Bronchial epithelial cell (primary cell): ENCODE results near the gene CCDC192. TPM values are rescaled to one million over a fixed set of nuclear protein-coding genes. Genes with fewer than 3 reads are reported as not detected.

Source experiments
- DNase-seq: peaks from one replicate; pipeline ENCODE4 v3.0.0-alpha.2; 2010; ENCODE audit warnings: low read depth
- FAIRE-seq: peaks from 2 replicates; lab custom pipeline; 2011; peaks lifted over from hg19 to GRCh38; lab: Jason Lieb, UNC
- H3K27me3 ChIP-seq: 2 replicates; pipeline ENCODE4 v1.5.1; 2011; ENCODE audit warnings: low read length; ENCODE audit not compliant: control insufficient read depth, insufficient read depth
- H3K36me3 ChIP-seq: 2 replicates; pipeline ENCODE4 v1.5.1; 2011; ENCODE audit warnings: low read length; ENCODE audit not compliant: control insufficient read depth, insufficient read depth
- H3K4me3 ChIP-seq: 2 replicates; pipeline ENCODE4 v1.5.1; 2011; ENCODE audit warnings: mild to moderate bottlenecking, low read depth, low read length, control low read depth
- total RNA-seq: library from RNA; depleted of rRNA; stranded (reverse); fragments of >200 nt; gene quantifications from 2 replicates; pipeline ENCODE4 v1.2.1, GENCODE V29; 2014
- TF ChIP-seq, protein P1 (sequence below): IDR thresholded peaks from 2 replicates; pipeline ENCODE4 v1.5.1; 2011; ENCODE audit warnings: mild to moderate bottlenecking, moderate library complexity, low read length, control low read depth, inconsistent platforms; ENCODE audit not compliant: insufficient read depth, severe bottlenecking

Gene CCDC192
- total RNA-seq, 1 donor from 2014 or later, result not detected

DNA sequence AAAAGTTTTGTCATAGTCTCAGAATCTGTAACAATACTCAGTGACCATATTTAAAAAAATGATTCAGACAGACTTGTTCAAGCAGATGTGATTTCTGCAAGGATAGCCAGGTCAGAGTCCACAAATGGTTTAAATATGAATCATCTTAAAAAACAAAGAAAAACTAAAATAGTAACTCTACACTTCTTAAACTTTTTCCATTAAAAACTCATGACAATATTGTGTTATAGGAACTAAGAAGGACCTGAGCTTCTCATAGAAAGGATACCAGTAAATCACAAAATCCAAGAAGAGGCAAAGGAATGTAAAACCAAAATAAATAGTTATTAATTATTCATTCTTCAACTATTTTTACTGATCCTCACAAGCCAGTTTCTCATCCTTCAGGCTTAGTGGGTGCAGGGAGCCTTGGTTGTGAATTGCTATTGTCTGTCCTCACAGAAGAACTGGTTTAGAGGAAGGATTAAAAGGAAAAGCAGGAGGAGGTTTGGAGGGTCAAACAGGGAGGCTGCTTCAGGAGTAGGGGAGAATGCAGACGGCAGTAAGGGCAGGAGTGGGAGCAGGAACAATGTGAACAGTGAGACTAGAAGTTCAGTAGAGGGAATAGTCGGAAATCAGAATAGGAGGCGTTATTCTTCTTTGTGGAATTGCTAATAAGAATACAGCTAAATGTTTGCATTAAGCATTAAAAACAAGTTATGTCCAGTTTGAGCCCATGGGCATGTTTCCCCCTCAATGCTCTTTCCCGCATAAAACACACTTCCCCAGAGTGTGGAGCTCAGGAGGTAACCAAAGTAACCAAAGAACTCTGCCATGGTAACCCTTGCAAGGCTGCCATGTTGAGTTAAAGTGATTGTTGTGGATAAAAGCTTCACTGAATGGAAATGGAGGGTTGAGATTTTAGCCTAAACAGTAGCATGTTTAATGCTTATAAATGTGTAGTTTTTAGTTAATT, 110.7 kb downstream of the CCDC192 start:
- no peaks in the 10 kb centered on the region for H3K27me3 ChIP-seq
- peak; percentile 92 for DNase-seq
- no peak for FAIRE-seq
- no peaks in the 10 kb centered on the region for H3K36me3 ChIP-seq
- H3K4me3 ChIP-seq, result no peak overlapping the region
- TF ChIP-seq, protein P1, sequence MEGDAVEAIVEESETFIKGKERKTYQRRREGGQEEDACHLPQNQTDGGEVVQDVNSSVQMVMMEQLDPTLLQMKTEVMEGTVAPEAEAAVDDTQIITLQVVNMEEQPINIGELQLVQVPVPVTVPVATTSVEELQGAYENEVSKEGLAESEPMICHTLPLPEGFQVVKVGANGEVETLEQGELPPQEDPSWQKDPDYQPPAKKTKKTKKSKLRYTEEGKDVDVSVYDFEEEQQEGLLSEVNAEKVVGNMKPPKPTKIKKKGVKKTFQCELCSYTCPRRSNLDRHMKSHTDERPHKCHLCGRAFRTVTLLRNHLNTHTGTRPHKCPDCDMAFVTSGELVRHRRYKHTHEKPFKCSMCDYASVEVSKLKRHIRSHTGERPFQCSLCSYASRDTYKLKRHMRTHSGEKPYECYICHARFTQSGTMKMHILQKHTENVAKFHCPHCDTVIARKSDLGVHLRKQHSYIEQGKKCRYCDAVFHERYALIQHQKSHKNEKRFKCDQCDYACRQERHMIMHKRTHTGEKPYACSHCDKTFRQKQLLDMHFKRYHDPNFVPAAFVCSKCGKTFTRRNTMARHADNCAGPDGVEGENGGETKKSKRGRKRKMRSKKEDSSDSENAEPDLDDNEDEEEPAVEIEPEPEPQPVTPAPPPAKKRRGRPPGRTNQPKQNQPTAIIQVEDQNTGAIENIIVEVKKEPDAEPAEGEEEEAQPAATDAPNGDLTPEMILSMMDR, result no peak

DNA sequence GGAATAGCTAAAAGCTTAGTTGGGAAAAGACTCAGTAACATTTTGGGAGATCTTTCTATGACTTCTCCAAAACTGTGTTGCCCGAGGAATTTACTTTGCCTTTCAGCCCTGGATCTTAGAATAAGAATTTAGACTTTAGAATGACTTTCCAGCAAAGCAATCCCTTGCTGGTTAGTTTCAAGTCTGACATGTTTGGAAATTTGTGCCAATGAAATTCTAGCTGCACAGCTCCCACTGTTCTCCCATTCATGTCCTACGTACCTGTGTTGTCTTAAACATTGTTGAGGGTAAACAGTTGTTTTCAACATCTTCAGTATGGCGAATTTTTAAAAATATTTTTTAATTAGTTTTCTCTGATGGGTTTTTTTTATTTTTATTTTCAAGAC, 111.4 kb downstream of the CCDC192 start:
- FAIRE-seq (no peak), DNase-seq (no peak)
- TF ChIP-seq, protein P1, result no peak
- Histone ChIP-seq H3K27me3 (no peaks in the 10 kb centered on the region), H3K36me3 (no peaks in the 10 kb centered on the region), H3K4me3 (no peak overlapping the region)

DNA sequence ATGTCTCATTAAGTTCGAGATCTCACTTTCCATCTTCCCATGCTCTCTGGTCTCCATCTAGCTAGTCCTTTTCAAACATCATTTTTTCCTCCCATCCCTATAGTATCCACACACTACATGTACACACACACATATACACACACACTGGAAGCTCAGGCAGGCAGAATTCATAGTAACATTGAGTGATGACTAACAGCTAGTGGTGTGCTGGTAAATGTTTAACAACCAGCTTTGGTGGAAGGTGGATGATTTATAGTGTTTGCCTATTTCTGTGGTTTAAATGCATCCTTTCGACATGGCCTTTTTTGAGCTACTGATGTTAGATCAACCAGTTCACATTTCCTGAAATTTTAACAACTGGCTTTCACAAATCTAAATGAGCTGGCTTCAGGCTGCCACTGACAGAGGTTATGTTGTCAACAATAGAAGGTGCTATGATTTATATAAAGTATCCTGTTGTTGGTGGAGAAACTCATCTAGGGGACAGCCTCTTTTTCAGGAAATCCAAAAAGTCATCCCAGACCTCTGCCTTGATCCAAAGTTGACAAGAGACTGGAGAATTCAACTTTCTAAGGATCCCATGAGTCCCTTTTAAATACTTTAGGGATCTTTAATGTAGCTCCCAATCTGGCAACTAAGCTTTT, 117.8 kb downstream of the CCDC192 start:
- no peak for FAIRE-seq
- no peaks in the 10 kb centered on the region for H3K36me3 ChIP-seq
- no peak overlapping the region for H3K4me3 ChIP-seq
- no peak for DNase-seq
- TF ChIP-seq, protein P1, result no peak
- no peaks in the 10 kb centered on the region for H3K27me3 ChIP-seq

DNA sequence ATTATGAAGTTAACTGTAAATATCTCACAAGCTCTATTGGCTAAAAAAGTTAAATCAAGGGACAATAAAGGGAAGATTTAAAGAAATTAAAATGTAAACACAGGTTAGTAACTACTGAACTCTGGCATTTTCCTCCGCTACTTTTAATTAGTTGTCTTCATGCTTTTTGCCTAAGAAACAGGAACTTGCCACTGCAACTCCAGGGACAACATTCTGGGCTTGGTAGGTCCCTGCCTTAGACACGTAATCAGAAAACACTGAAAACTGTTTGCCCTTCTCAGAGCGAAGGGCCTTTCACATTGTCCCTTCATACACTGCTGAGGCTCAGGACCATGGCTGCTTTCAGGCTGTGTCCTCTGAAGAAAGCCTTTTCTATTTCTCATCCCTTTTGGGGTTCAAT, 118.7 kb downstream of the CCDC192 start:
- Histone ChIP-seq H3K27me3 (no peaks in the 10 kb centered on the region), H3K36me3 (no peaks in the 10 kb centered on the region), H3K4me3 (no peak overlapping the region)
- no peak for DNase-seq
- TF ChIP-seq, protein P1, result no peak
- FAIRE-seq, result no peak

DNA sequence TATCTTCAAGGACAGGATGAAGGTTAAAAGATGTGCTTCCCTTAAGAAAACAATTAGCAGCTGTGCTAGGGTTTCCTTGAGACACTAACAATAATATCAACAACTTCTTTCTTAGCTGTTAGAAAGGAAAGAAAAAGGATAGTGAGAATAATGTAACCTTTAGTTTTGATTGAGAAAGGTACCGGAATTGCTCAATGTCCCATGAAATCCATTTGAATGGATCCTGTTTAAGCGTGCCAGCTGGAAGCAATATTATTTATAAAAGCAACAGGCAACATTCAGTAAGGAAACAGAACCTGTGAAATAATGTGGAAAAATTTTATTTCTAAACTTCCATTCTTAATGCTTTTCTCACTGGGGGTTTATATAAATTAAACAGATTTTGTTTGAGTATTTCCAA, 120.9 kb downstream of the CCDC192 start:
- no peak for FAIRE-seq
- TF ChIP-seq, protein P1, result no peak
- no peak overlapping the region for H3K4me3 ChIP-seq
- H3K27me3 ChIP-seq, result no peaks in the 10 kb centered on the region
- no peak for DNase-seq
- H3K36me3 ChIP-seq, result no peaks in the 10 kb centered on the region
